ENCODE results near the gene LRRC1. TPM values are rescaled to one million over a fixed set of nuclear protein-coding genes. Genes with fewer than 3 reads are reported as not detected.

Gene LRRC1
- total and polyA plus RNA-seq, 10 of the 15 experiments (the other 5 are each of a cell fraction or from before 2014, with no cell fraction given): 0.35 to 9.3 (median 0.63) TPM

DNA sequence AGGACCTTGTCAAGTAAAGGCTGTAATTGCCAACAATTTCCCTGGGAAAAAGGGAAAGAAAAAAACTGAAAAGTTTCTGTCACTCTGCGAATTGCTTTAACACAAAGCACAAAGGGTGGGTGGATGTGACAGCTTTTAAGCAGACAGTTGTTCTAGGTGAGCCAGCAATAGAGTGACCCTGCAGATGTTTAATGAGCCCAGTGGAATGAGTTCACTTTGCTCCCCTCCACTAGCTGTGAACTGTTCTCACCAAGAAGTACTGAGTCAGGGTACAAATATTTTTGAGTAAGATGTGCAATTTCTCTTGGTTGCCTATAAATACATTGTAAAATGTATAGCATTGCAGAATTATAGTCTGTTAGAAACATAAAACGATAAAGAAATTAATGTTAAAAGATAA lies 26.2 kb upstream of the LRRC1 start:
- no peaks in the 10 kb centered on the region for H3K36me3 ChIP-seq (ENCODE audit: control insufficient read depth in 2 of 2, insufficient read depth in 2 of 2, low read length in 1 of 2)
- 25% methylated on average over 2 of the region's 2 CpGs for WGBS (ENCODE audit: insufficient coverage, insufficient replicate concordance, low lambda C conversion rate, missing lambda C conversion rate)
- TF ChIP-seq, protein P1, sequence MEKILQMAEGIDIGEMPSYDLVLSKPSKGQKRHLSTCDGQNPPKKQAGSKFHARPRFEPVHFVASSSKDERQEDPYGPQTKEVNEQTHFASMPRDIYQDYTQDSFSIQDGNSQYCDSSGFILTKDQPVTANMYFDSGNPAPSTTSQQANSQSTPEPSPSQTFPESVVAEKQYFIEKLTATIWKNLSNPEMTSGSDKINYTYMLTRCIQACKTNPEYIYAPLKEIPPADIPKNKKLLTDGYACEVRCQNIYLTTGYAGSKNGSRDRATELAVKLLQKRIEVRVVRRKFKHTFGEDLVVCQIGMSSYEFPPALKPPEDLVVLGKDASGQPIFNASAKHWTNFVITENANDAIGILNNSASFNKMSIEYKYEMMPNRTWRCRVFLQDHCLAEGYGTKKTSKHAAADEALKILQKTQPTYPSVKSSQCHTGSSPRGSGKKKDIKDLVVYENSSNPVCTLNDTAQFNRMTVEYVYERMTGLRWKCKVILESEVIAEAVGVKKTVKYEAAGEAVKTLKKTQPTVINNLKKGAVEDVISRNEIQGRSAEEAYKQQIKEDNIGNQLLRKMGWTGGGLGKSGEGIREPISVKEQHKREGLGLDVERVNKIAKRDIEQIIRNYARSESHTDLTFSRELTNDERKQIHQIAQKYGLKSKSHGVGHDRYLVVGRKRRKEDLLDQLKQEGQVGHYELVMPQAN (conservative IDR thresholded peaks at IDR 0.05): no peak
- H3K4me2 ChIP-seq (ENCODE audit: control insufficient read depth, insufficient read depth): no peak overlapping the region
- FAIRE-seq: no peak
- no peak overlapping the region for H3K27ac ChIP-seq (ENCODE audit: control insufficient read depth, insufficient read depth)
- RAD21 ChIA-PET (ENCODE audit: unreplicated experiment): no interaction called here
- intact Hi-C loops (cut with micrococcal nuclease; ENCODE audit: unreplicated experiment) (no loop called here), in situ Hi-C loops (cut with MboI) (no loop called here)
- no peak for DNase-seq (ENCODE audit: low read depth, low spot score)
- no peak for ATAC-seq
- no peaks in the 10 kb centered on the region for H3K4me1 ChIP-seq (ENCODE audit: control insufficient read depth, insufficient read depth, low read length)
- POLR2A ChIA-PET: no interaction called here
- H3K79me2 ChIP-seq (ENCODE audit: control insufficient read depth, insufficient read depth, low read length): no peaks in the 10 kb centered on the region
- no peaks in the 10 kb centered on the region for H3K9me3 ChIP-seq (replicated peaks; ENCODE audit: control insufficient read depth, insufficient read depth, low read length)
- H2AFZ ChIP-seq (ENCODE audit: control insufficient read depth, low read depth, low read length): no peak overlapping the region
- no peak overlapping the region for H3K4me3 ChIP-seq
- SMC1A ChIA-PET (ENCODE audit: uncharacterized antibody, unreplicated experiment): no interaction called here
- BruUV-seq (replicated peaks): no TSS peak
- CTCF ChIA-PET: interaction anchor here (0.6 kb wide), 1 partner anchor 24 kb away, joined by 4 read pairs; no protein-coding TSS in a partner anchor
- no peaks in the 10 kb centered on the region for H4K20me1 ChIP-seq (ENCODE audit: control insufficient read depth, insufficient read depth)
- no peak overlapping the region for H3K9ac ChIP-seq (ENCODE audit: control insufficient read depth, insufficient read depth, low read length)
- no peaks in the 10 kb centered on the region for H3K27me3 ChIP-seq (replicated peaks in 1 of 2; ENCODE audit: control insufficient read depth in 2 of 2, insufficient read depth in 2 of 2, low read length in 1 of 2)

DNA sequence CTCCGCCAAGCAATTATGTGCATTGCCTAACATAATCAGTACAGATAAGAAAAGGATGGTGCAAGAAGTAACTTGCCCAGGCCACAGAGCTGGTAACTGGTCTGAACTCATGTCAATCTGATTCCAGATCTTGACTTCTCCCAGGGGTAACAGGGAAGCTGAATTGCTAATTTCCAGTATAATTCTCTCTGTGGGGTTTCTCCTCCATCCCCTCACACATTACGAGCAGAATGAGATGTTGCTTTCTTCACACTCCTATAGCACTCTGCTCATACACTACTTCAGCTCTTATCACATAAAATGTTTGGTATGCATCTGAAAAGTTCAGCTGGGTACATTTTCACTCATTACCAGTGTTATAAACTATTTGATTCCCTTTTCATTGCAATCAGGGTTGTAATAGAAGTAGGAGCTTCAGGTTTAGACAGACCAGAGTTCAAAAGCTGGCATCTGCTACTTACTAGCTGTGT lies 24.0 kb upstream of the LRRC1 start:
- Histone ChIP-seq H3K9ac (ENCODE audit: control insufficient read depth, insufficient read depth, low read length) (no peak overlapping the region), H3K4me2 (ENCODE audit: control insufficient read depth, insufficient read depth) (no peak overlapping the region), H2AFZ (ENCODE audit: control insufficient read depth, low read depth, low read length) (no peak overlapping the region), H3K36me3 (ENCODE audit: control insufficient read depth in 2 of 2, insufficient read depth in 2 of 2, low read length in 1 of 2) (no peaks in the 10 kb centered on the region), H3K27me3 (replicated peaks in 1 of 2; ENCODE audit: control insufficient read depth in 2 of 2, insufficient read depth in 2 of 2, low read length in 1 of 2) (no peaks in the 10 kb centered on the region), H3K4me3 (no peak overlapping the region), H3K4me1 (ENCODE audit: control insufficient read depth, insufficient read depth, low read length) (no peaks in the 10 kb centered on the region), H4K20me1 (ENCODE audit: control insufficient read depth, insufficient read depth) (no peaks in the 10 kb centered on the region), H3K9me3 (replicated peaks; ENCODE audit: control insufficient read depth, insufficient read depth, low read length) (no peaks in the 10 kb centered on the region), H3K27ac (ENCODE audit: control insufficient read depth, insufficient read depth) (no peak overlapping the region), H3K79me2 (ENCODE audit: control insufficient read depth, insufficient read depth, low read length) (no peaks in the 10 kb centered on the region)
- ChIA-PET SMC1A (ENCODE audit: uncharacterized antibody, unreplicated experiment) (interaction anchor here (0.7 kb wide), 1 partner anchor 18 kb away, joined by 3 read pairs; no protein-coding TSS in a partner anchor), CTCF (interaction anchor here (1.5 to 2.7 kb wide), 2 partner anchors 11 to 45 kb away, joined by 4 to 7 read pairs; no protein-coding TSS in a partner anchor), RAD21 (ENCODE audit: unreplicated experiment) (no interaction called here), POLR2A (no interaction called here)
- ATAC-seq (no peak), FAIRE-seq (no peak), DNase-seq (ENCODE audit: low read depth, low spot score) (no peak)
- intact Hi-C loops (cut with micrococcal nuclease; ENCODE audit: unreplicated experiment) (no loop called here), in situ Hi-C loops (cut with MboI) (no loop called here)
- BruUV-seq (replicated peaks): no TSS peak
- WGBS (ENCODE audit: insufficient coverage, insufficient replicate concordance, low lambda C conversion rate, missing lambda C conversion rate): 50% methylated on average over 2 of the region's 2 CpGs
- TF ChIP-seq, protein P2, sequence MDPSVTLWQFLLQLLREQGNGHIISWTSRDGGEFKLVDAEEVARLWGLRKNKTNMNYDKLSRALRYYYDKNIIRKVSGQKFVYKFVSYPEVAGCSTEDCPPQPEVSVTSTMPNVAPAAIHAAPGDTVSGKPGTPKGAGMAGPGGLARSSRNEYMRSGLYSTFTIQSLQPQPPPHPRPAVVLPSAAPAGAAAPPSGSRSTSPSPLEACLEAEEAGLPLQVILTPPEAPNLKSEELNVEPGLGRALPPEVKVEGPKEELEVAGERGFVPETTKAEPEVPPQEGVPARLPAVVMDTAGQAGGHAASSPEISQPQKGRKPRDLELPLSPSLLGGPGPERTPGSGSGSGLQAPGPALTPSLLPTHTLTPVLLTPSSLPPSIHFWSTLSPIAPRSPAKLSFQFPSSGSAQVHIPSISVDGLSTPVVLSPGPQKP (IDR thresholded peaks at IDR 0.05; ENCODE audit: low read depth, low read length): no peak
- no peak for TF ChIP-seq ZZZ3 (IDR thresholded peaks at IDR 0.05; ENCODE audit: control insufficient read depth, insufficient read length, low read depth)
- TF ChIP-seq MTA3 (IDR thresholded peaks at IDR 0.05; ENCODE audit: borderline replicate concordance, low read length): no peak
- no peak for TF ChIP-seq NFYB (IDR thresholded peaks at IDR 0.05; ENCODE audit: insufficient read depth, low read depth, low read length)
- TF ChIP-seq CHD1 (IDR thresholded peaks at IDR 0.05; ENCODE audit: low read depth, low read length): no peak
- TF ChIP-seq KAT2A (conservative IDR thresholded peaks at IDR 0.05; ENCODE audit: control insufficient read depth, low read depth, low read length): no peak
- TF ChIP-seq BCL11A (IDR thresholded peaks at IDR 0.05; ENCODE audit: low read depth, low read length): no peak
- no peak for TF ChIP-seq TCF3 (IDR thresholded peaks at IDR 0.05; ENCODE audit: borderline replicate concordance, insufficient read depth, low read depth, low read length)
- no peak for TF ChIP-seq ZNF24 (IDR thresholded peaks at IDR 0.05)
- no peak for TF ChIP-seq POLR2AphosphoS2 (IDR thresholded peaks at IDR 0.05; ENCODE audit: low read depth, low read length)

All from GM12878 (cell line).